Cardiac ventricle fibroblast (primary cell): Measurements from ENCODE around the gene AP4E1. TPM values are rescaled to one million over a fixed set of nuclear protein-coding genes. Genes with fewer than 3 reads are reported as not detected.

Experiments used
- total RNA-seq: library from RNA; depleted of rRNA; stranded (reverse); fragments of >200 nt; gene quantifications from 2 replicates; pipeline ENCODE4 v1.2.3, GENCODE V29; 2015

The AP4E1 gene
- total RNA-seq = 5.2 and 6.9 TPM in 2 replicates

GRCh38 chr15:50908209-50909009, at the start of gene AP4E1:
Gene AP4E1, plus strand, starts transcription at chr15:50908683. Its CDS starts 96 bp downstream, at chr15:50908779.

Other genes starting within 250 kb of the AP4E1 start
- gene TRPM7, start 221.9 kb upstream of the AP4E1 start, total RNA-seq = 28.4 and 39.9 TPM in 2 replicates
- gene SPPL2A, start 143.0 kb upstream of the AP4E1 start, total RNA-seq = 95.2 and 106 TPM in 2 replicates
- gene TNFAIP8L3, start 186.2 kb downstream of the AP4E1 start, total RNA-seq = 6.6 and 11.5 TPM in 2 replicates